K562 (cell line): ENCODE results near the gene CAPZB. TPM values are rescaled to one million over a fixed set of nuclear protein-coding genes. Genes with fewer than 3 reads are reported as not detected.

ENCODE experiments used
- ATAC-seq: fragments of 200-7000 bp; cut with Tn5 transposase; 3 replicates; pipeline ENCODE4 v1.9.1; 2020; ENCODE audit warnings: moderate library complexity
- BruUV-seq: library from RNA; stranded (reverse); fragments of 400-500 nt; replicated peaks from 2 replicates; lab custom pipeline; 2021; lab: Mats Ljungman, UMichigan
- CTCF ChIA-PET: fragments of 300-600 bp; formaldehyde crosslinking; extraction: SDS; loops from one replicate; lab custom pipeline; 2021; ENCODE audit warnings: low intra/inter-chr PET ratio; lab: Yijun Ruan, JAX
- POLR2A ChIA-PET: fragments of 300-600, 350-650 bp; sonication (Branson Sonifier 250); formaldehyde crosslinking; extraction: SDS; loops from one replicate; lab custom pipeline; 2021; ENCODE audit warnings: antibody characterized with exemption, inconsistent platforms; lab: Yijun Ruan, JAX
- DNase-seq, 4 experiments: peaks; one replicate each; pipeline versions ENCODE4 v3.0.0 to v3.0.0-alpha.2; 2011 to 2018; ENCODE audit warnings: low spot score in 3 of 4, mixed read lengths in 3 of 4; ENCODE audit errors: extremely low read depth in 1 of 4
- FAIRE-seq: peaks from 2 replicates; lab custom pipeline; 2011; peaks lifted over from hg19 to GRCh38; lab: Jason Lieb, UNC
- H2AFZ ChIP-seq: 2 replicates; pipeline ENCODE4 v1.6.0; 2011; ENCODE audit warnings: low read depth, low read length, control low read depth, inconsistent platforms
- H3K27ac ChIP-seq: fragments of 200-600 bp; 3 replicates; pipeline ENCODE4 v1.8.0; 2011; ENCODE audit warnings: low read depth, mild to moderate bottlenecking, control low read depth, inconsistent platforms, low read length, moderate library complexity, mixed read lengths; ENCODE audit errors: extremely low read depth
- H3K27me3 ChIP-seq, 2 experiments: fragments of 300-600 bp in 1 of 2; 2 replicates in 1 of 2; 3 replicates in 1 of 2; pipeline versions ENCODE4 v1.6.0 to v1.8.0; 2011; ENCODE audit warnings: inconsistent platforms in 2 of 2, low read length in 2 of 2, mild to moderate bottlenecking in 1 of 2, mixed read lengths in 1 of 2, moderate library complexity in 1 of 2; ENCODE audit not compliant: control insufficient read depth in 2 of 2, insufficient read depth in 2 of 2
- H3K36me3 ChIP-seq: fragments of 300-600 bp; 3 replicates; pipeline ENCODE4 v1.8.0; 2011; ENCODE audit warnings: mild to moderate bottlenecking, low read length, inconsistent platforms; ENCODE audit not compliant: control insufficient read depth, insufficient read depth
- H3K4me1 ChIP-seq, 2 experiments: fragments of 200-600 bp in 1 of 2; replicated peaks in 1 of 2; 2 replicates in 1 of 2; 3 replicates in 1 of 2; pipeline versions ENCODE4 v1.5.1 to v1.8.0; 2011; ENCODE audit warnings: inconsistent platforms in 2 of 2, low read length in 2 of 2, mild to moderate bottlenecking in 1 of 2, mixed read lengths in 1 of 2, moderate library complexity in 1 of 2; ENCODE audit not compliant: control insufficient read depth in 2 of 2, insufficient read depth in 2 of 2
- H3K4me2 ChIP-seq: 2 replicates; pipeline ENCODE4 v1.6.1; 2011; ENCODE audit warnings: low read length, control low read depth, inconsistent platforms, mixed read lengths; ENCODE audit not compliant: insufficient read depth
- H3K4me3 ChIP-seq: fragments of 200-600 bp; sonication (generic), shearing (Covaris generic); 2 replicates; pipeline ENCODE4 v1.5.1; 2016; ENCODE audit warnings: control low read depth, inconsistent platforms
- H3K79me2 ChIP-seq: fragments of 200-600 bp; 3 replicates; pipeline ENCODE4 v1.8.0; 2011; ENCODE audit warnings: low read length, inconsistent platforms; ENCODE audit not compliant: control insufficient read depth, insufficient read depth
- H3K9ac ChIP-seq, 2 experiments: 2 replicates each; pipeline versions ENCODE4 v1.6.0 to v1.6.1; 2011; ENCODE audit warnings: low read depth in 2 of 2, low read length in 2 of 2, control low read depth in 1 of 2, inconsistent platforms in 1 of 2, mild to moderate bottlenecking in 1 of 2, mixed read lengths in 1 of 2; ENCODE audit not compliant: insufficient read depth in 1 of 2
- H3K9me1 ChIP-seq: one replicate; pipeline ENCODE4 v1.6.0; 2011; ENCODE audit warnings: inconsistent platforms, mild to moderate bottlenecking, low read length, moderate library complexity; ENCODE audit not compliant: control insufficient read depth, insufficient read depth
- H3K9me3 ChIP-seq: replicated peaks from 2 replicates; pipeline ENCODE4 v1.5.1; 2011; ENCODE audit warnings: low read depth, low read length, inconsistent platforms; ENCODE audit not compliant: control insufficient read depth, insufficient read depth
- H4K20me1 ChIP-seq: replicated peaks from 2 replicates; pipeline ENCODE4 v1.6.1; 2011; ENCODE audit warnings: low read length, inconsistent platforms, mixed read lengths; ENCODE audit not compliant: control insufficient read depth, insufficient read depth
- CBX2 ChIP-seq: fragments of 200-600 bp; sonication (generic); IDR thresholded peaks from one replicate; pipeline ENCODE4 v1.6.1; 2012; ENCODE audit warnings: mild to moderate bottlenecking, low read length, inconsistent platforms; ENCODE audit not compliant: insufficient read depth, poor library complexity, severe bottlenecking
- NR2C1 ChIP-seq, 2 experiments: fragments of 450-650 bp; IDR thresholded peaks; 2 replicates each; pipeline ENCODE4 v1.6.1; 2017; ENCODE audit warnings: mild to moderate bottlenecking in 2 of 2, antibody characterized with exemption in 1 of 2, inconsistent platforms in 1 of 2, missing compliant biosample characterization in 1 of 2, missing genetic modification characterization in 1 of 2
- RBM39 ChIP-seq: fragments of 200-400 bp; formaldehyde crosslinking; optimal IDR thresholded peaks from 2 replicates; pipeline ENCODE3; 2018; ENCODE audit warnings: low read depth, low read length
- RNF219 ChIP-seq: fragments of 250-450 bp; sonication (Bioruptor Pico); IDR thresholded peaks from 2 replicates; pipeline ENCODE4 v1.5.0; 2022; ENCODE audit warnings: mild to moderate bottlenecking
- TOE1 ChIP-seq, 2 experiments: fragments of 450-650 bp in 1 of 2; sonication (generic) in 1 of 2; formaldehyde crosslinking in 1 of 2; IDR thresholded peaks; 2 replicates each; pipeline versions ENCODE4 v1.7.1 to v1.8.0; 2016 to 2022; ENCODE audit warnings: borderline replicate concordance in 2 of 2, mild to moderate bottlenecking in 2 of 2, antibody characterized with exemption in 1 of 2, inconsistent platforms in 1 of 2, low read depth in 1 of 2, missing genetic modification reagents in 1 of 2, moderate library complexity in 1 of 2
- ZNF785 ChIP-seq: fragments of 250-450 bp; sonication (Bioruptor Pico); IDR thresholded peaks from 2 replicates; pipeline ENCODE4 v1.4.0; 2020; ENCODE audit warnings: mild to moderate bottlenecking
- WGBS: fragments of 100-300 bp; shearing (Covaris generic); methylation state at CpG from one replicate; pipeline ENCODE4 v1.1.6; 2016; ENCODE audit warnings: low coverage, mixed read lengths; ENCODE audit not compliant: insufficient coverage; ENCODE audit errors: missing lambda C conversion rate; 5-methylcytosine and 5-hydroxymethylcytosine counted together
- in situ Hi-C: fragments of 300-500 bp; cut with MboI; formaldehyde crosslinking; loops from 4 replicates; pipeline ENCODE4 v1.15.0; 2018; ENCODE audit warnings: inconsistent platforms, mixed read lengths
- intact Hi-C: fragments of 100-400 bp; cut with micrococcal nuclease; formaldehyde crosslinking; loops from 2 replicates; pipeline ENCODE4 v1.14.2; 2022
- polyA plus RNA-seq, 8 experiments: library from polyadenylated mRNA; depleted of rRNA in 4 of 8; stranded (reverse) in 5 of 8; unstranded in 3 of 8; fragments of >200 nt; fragmentation: Nextera tagmentation in 2 of 8; fragmentation: Illumina TruSeq in 1 of 8; extraction: Ambion mirVana in 2 of 8; extraction: Trizol in 1 of 8; gene quantifications; 2 replicates each; pipeline versions ENCODE4 v1.2.1 to v1.2.3, GENCODE V29; 2011 to 2014; ENCODE audit warnings: inconsistent platforms in 1 of 8, missing spikeins in 1 of 8
- total RNA-seq, 7 experiments: library from RNA; depleted of rRNA in 6 of 7; stranded (reverse); fragments of >200 nt in 6 of 7; fragmentation: Illumina TruSeq in 2 of 7; extraction: Trizol in 2 of 7; gene quantifications; 2 replicates each; pipeline versions ENCODE4 v1.2.1 to v1.2.3, GENCODE V29; 2011 to 2021; ENCODE audit warnings: low replicate concordance in 1 of 7

The CAPZB gene
- total and polyA plus RNA-seq, 9 of the 15 experiments (the other 6 are each of a cell fraction or from before 2014, with no cell fraction given), result 57.6 to 297 (median 125) TPM

- TF ChIP-seq RNF219 (CRISPR knock-in tag) (no peak), NR2C1 (IDR thresholded peaks at IDR 0.05) (no peak), NR2C1 (tag; IDR thresholded peaks at IDR 0.05) (no peak), TOE1 (IDR thresholded peaks at IDR 0.05; ENCODE audit: borderline replicate concordance) (no peak), TOE1 (CRISPR knock-in tag; IDR thresholded peaks at IDR 0.05; ENCODE audit: borderline replicate concordance, low read depth) (no peak), RBM39 (no peak), ZNF785 (CRISPR knock-in tag) (no peak), CBX2 (no peak)
- H4K20me1 ChIP-seq, result no peaks in the 10 kb centered on the region
- intact Hi-C loops, result no loop called here
- no peak overlapping the region for H2AFZ ChIP-seq
- ChIA-PET CTCF (no interaction called here), POLR2A (interaction anchor here (1.0 kb wide), 1 partner anchor 15 kb away, joined by 4 read pairs; no protein-coding TSS in a partner anchor)
- in situ Hi-C loops, result no loop called here
- no peak overlapping the region for H3K4me3 ChIP-seq
- no peaks in the 10 kb centered on the region; the same call in 1 of the 2 replicates for H3K9me3 ChIP-seq
- H3K4me2 ChIP-seq, result no peak overlapping the region
- H3K9me1 ChIP-seq, result no peaks in the 10 kb centered on the region
- BruUV-seq, result no TSS peak
- H3K4me1 ChIP-seq, result peaks cover 0 to 16% of the 10 kb centered on the region in 2 experiments; a peak in 3 of 5 replicates
- no peak overlapping the region for H3K27ac ChIP-seq
- no peaks in the 10 kb centered on the region for H3K27me3 ChIP-seq
- FAIRE-seq (no peak), DNase-seq (no peak), ATAC-seq (no peak)
- no peaks in the 10 kb centered on the region for H3K79me2 ChIP-seq
- no peaks in the 10 kb centered on the region for H3K36me3 ChIP-seq
- no peak overlapping the region for H3K9ac ChIP-seq
- 55% methylated on average over 4 of the region's 4 CpGs for WGBS
Observed at GRCh38 chr1:19515201-19515600, 29.9 kb upstream of the CAPZB start.
